GM19452 (cell line): Measurements from ENCODE around the gene POLD1.

ENCODE experiments used
- ATAC-seq: cut with Tn5 transposase; IDR thresholded peaks from one replicate; pipeline ENCODE4 v1.9.1; 2021; ENCODE audit not compliant: unreplicated experiment

The POLD1 gene

GRCh38 chr19:50417111-50418081, 33.2 kb downstream of the POLD1 start:
- no peak for ATAC-seq

- ATAC-seq: no peak
Measured at GRCh38 chr19:50418176-50419021, 34.3 kb downstream of the POLD1 start, which contains the start of gene SPIB. Gene SPIB, plus strand, starts transcription at chr19:50418938. Its CDS starts 25 bp downstream, at chr19:50418963.

- ATAC-seq: no peak
Measured at GRCh38 chr19:50419022-50419579, 35.0 kb downstream of the POLD1 start.

GRCh38 chr19:50419580-50420035, 35.5 kb downstream of the POLD1 start:
- no peak for ATAC-seq

GRCh38 chr19:50420127-50420526, 36.0 kb downstream of the POLD1 start:
- ATAC-seq: no peak

GRCh38 chr19:50420808-50421207, 36.7 kb downstream of the POLD1 start:
- no peak for ATAC-seq

GRCh38 chr19:50422397-50423278, 38.5 kb downstream of the POLD1 start:
- ATAC-seq: no peak

GRCh38 chr19:50423279-50424113, 39.3 kb downstream of the POLD1 start:
- ATAC-seq: no peak

GRCh38 chr19:50425581-50425980, 41.4 kb downstream of the POLD1 start:
- ATAC-seq: no peak

- ATAC-seq: no peak
Measured at GRCh38 chr19:50427318-50427925, 43.3 kb downstream of the POLD1 start.

- no peak for ATAC-seq
Measured at GRCh38 chr19:50427997-50428425, 43.9 kb downstream of the POLD1 start.

- ATAC-seq: no peak
Measured at GRCh38 chr19:50428772-50429463, 44.8 kb downstream of the POLD1 start.

- no peak for ATAC-seq
Measured at GRCh38 chr19:50430888-50431342, 46.8 kb downstream of the POLD1 start.

- no peak for ATAC-seq
Measured at GRCh38 chr19:50431343-50432220, 47.4 kb downstream of the POLD1 start.

- ATAC-seq: no peak
Measured at GRCh38 chr19:50432221-50433028, 48.3 kb downstream of the POLD1 start, which contains the start of gene MYBPC2. Gene MYBPC2, plus strand, starts transcription at chr19:50432892. Its CDS starts 62 bp downstream, at chr19:50432954.
